Fibroblast of villous mesenchyme (primary cell): ENCODE measurements around the gene FNDC11. TPM values are rescaled to one million over a fixed set of nuclear protein-coding genes. Genes with fewer than 3 reads are reported as not detected.

Source experiments
- DNase-seq: peaks from one replicate; pipeline ENCODE4 v3.0.0-alpha.2; 2010; ENCODE audit warnings: low read depth
- H3K4me3 ChIP-seq: 2 replicates; pipeline ENCODE4 v1.5.1; 2011; ENCODE audit warnings: low read depth, mild to moderate bottlenecking, low read length
- CTCF ChIP-seq: IDR thresholded peaks from 2 replicates; pipeline ENCODE4 v1.5.1; 2012; ENCODE audit warnings: low read depth, mild to moderate bottlenecking, low read length; ENCODE audit not compliant: insufficient read depth
- total RNA-seq: library from RNA; depleted of rRNA; stranded (reverse); fragments of >200 nt; gene quantifications from 2 replicates; pipeline ENCODE4 v1.2.3, GENCODE V29; 2012

The FNDC11 gene
- total RNA-seq, 1 donor: 0.86 TPM

GRCh38 chr20:63531686-63532448, 22.1 kb upstream of the FNDC11 start:
- no peak for DNase-seq
- no peak overlapping the region for H3K4me3 ChIP-seq
- TF ChIP-seq CTCF: no peak

GRCh38 chr20:63532449-63532971, 21.4 kb upstream of the FNDC11 start:
- no peak for TF ChIP-seq CTCF
- no peak overlapping the region for H3K4me3 ChIP-seq
- DNase-seq: no peak

GRCh38 chr20:63533388-63533787, 20.6 kb upstream of the FNDC11 start:
- DNase-seq: no peak
- no peak overlapping the region for H3K4me3 ChIP-seq
- TF ChIP-seq CTCF: no peak

- no peak overlapping the region for H3K4me3 ChIP-seq
- no peak for TF ChIP-seq CTCF
- no peak for DNase-seq
Measured at GRCh38 chr20:63533871-63534393, 20.0 kb upstream of the FNDC11 start.

GRCh38 chr20:63534427-63534830, 19.5 kb upstream of the FNDC11 start:
- H3K4me3 ChIP-seq: no peak overlapping the region
- no peak for TF ChIP-seq CTCF
- DNase-seq: no peak

GRCh38 chr20:63534831-63535651, 18.9 kb upstream of the FNDC11 start:
- no peak overlapping the region for H3K4me3 ChIP-seq
- TF ChIP-seq CTCF: no peak
- no peak for DNase-seq
